AG10803 (cell line): ENCODE data around the gene BIRC6.

Experiments
- DNase-seq: peaks from one replicate; pipeline ENCODE4 v3.0.0; 2010; ENCODE audit warnings: low read depth
- H3K4me3 ChIP-seq: 2 replicates; pipeline ENCODE4 v1.5.1; 2011; ENCODE audit warnings: mild to moderate bottlenecking, low read length, control low read depth
- TF ChIP-seq, protein P1 (sequence below): conservative IDR thresholded peaks from 2 replicates; pipeline ENCODE4 v1.5.1; 2011; ENCODE audit warnings: mild to moderate bottlenecking, low read length, control low read depth, inconsistent platforms

The BIRC6 gene

DNA sequence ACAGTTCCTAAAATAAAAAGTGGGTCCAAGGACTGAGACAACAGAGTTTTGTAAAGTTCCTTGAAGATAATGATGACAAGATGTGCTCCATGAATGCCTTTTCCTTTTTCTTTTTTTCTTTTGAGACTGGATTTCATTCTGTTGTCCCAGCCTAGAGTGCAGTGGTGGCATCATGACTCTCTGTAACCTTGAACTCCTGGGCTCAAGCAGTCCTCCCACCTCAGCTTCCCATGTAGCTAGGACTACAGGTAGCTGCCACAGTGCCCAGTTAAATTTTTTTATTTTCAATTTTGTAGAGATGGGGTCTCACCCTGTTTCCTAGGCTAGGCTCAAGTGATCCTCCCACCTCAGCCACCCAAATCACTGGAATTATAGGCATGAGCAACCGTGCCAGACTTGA is 254.9 kb downstream of the BIRC6 start:
- DNase-seq = no peak
- TF ChIP-seq, protein P1, sequence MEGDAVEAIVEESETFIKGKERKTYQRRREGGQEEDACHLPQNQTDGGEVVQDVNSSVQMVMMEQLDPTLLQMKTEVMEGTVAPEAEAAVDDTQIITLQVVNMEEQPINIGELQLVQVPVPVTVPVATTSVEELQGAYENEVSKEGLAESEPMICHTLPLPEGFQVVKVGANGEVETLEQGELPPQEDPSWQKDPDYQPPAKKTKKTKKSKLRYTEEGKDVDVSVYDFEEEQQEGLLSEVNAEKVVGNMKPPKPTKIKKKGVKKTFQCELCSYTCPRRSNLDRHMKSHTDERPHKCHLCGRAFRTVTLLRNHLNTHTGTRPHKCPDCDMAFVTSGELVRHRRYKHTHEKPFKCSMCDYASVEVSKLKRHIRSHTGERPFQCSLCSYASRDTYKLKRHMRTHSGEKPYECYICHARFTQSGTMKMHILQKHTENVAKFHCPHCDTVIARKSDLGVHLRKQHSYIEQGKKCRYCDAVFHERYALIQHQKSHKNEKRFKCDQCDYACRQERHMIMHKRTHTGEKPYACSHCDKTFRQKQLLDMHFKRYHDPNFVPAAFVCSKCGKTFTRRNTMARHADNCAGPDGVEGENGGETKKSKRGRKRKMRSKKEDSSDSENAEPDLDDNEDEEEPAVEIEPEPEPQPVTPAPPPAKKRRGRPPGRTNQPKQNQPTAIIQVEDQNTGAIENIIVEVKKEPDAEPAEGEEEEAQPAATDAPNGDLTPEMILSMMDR = no peak
- no peak overlapping the region for H3K4me3 ChIP-seq

DNA sequence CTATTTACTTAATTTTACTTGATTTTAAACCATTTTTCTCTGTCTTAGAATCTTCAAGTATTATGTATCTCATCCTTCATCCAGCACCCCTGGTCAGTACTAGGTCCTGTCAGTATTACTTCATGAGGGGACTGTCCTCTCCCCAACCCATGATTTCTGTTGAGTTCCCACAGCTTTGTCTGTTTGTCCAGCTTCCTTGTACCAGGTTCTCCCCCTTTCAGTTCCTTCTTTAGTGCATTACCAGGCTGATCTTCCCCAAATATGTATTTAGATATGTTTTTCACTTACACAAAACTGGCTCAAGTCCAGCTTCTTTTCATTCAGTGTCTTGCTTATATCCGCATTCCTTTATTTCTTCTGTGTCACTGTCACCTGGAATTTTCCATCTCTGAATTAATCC is 257.3 kb downstream of the BIRC6 start:
- TF ChIP-seq, protein P1 = no peak
- no peak for DNase-seq
- no peak overlapping the region for H3K4me3 ChIP-seq

DNA sequence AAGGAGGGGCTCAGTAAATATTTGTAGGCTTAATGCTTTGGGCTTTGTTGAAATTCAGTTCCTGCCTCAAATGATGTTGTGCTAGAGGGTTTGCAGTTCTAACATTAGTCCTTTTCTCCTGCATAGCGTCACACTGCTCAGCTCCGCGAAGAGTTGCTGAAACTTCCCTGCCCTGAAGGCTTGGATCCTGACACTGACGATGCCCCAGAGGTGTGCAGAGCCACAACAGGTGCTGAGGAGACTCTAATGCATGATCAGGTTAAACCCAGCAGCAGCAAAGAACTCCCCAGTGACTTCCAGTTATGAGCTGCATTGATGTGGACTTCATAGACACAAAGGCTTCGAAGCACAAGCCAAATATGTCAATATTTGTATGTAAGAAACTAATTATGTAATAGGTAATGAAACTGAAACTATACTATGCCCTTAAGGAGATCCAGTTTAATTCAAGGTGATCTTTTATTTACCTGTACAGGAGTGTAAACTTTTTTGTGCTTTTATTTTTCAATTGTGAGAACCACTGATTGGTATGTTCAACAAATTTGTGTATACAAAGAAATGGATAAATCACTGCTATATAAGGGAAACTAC is 260.9 kb downstream of the BIRC6 start:
- H3K4me3 ChIP-seq = no peak overlapping the region
- DNase-seq = no peak
- TF ChIP-seq, protein P1 = no peak

DNA sequence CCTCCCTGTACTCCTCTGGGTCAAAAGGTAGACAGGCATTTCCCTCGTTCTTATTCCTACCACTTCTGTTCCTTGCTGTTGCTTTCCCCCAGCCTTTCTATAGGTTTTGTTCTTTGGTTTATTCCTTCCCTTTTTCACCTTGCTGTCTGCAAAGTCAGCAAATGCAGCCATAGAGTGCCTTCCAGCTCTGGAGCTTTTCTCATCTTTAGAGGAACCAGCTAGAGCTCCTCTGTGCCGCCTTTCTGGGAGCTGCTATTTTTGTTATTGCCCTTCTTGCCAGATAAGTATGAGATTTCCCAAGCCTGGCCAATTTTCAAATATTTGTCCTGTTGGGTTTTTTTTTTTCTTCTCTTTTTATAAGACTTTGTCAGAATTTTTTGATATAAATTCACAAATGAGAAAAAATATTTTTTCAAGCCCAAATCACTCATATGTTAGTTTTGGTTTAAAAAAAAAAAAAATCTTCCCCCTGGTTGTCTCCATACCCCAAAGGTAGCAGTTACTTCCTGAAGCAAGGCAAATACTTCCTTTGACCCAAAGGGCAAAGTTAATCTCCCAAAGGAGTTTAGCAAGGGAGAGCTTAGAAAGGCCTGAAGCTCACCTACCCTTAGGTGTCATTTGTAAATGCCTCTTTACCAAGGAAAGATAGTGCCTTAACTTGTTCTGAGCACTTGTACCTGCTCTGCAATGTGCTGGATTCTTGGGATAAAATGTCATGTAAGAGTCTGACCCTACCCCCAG is 265.9 kb downstream of the BIRC6 start:
- no peak overlapping the region for H3K4me3 ChIP-seq
- DNase-seq = peak; percentile 18
- TF ChIP-seq, protein P1 = no peak

DNA sequence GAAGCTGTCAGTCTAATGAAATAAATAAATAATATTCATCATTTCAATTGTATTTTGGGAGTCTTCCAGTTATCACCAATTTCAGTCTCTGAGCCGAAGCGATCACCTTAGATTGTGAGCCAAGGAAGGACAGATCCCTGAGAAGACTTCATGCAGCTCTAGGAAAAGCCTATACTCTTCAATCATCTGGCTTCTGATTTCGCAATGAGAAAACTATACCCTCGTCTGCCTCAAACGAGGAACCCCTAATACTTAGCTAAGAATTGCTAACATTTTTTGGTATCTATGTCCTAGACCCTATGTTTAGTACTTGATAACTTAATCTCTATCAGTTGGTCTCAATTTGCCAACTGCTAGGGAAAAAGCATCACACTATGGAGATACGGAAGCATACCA is 266.5 kb downstream of the BIRC6 start:
- no peak overlapping the region for H3K4me3 ChIP-seq
- no peak for DNase-seq
- TF ChIP-seq, protein P1 = no peak

DNA sequence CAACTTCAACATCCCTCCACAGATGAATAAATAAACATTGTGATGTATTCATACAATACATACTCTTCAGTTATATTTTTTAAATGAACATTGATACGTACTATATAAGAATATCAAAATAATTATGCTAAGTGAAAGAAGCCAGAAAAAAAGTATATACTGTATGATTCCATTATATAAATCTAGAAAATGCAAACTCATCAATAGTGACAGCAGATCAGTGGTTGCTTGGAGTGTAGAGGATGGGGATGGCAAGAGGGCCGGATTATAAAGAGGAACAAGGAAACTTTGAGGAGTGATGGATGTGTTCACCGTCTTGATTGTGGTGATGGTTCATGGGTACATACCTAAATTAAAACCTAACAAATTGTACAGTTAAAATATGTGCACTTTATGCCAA is 268.0 kb downstream of the BIRC6 start:
- no peak overlapping the region for H3K4me3 ChIP-seq
- TF ChIP-seq, protein P1 = no peak
- DNase-seq = no peak

DNA sequence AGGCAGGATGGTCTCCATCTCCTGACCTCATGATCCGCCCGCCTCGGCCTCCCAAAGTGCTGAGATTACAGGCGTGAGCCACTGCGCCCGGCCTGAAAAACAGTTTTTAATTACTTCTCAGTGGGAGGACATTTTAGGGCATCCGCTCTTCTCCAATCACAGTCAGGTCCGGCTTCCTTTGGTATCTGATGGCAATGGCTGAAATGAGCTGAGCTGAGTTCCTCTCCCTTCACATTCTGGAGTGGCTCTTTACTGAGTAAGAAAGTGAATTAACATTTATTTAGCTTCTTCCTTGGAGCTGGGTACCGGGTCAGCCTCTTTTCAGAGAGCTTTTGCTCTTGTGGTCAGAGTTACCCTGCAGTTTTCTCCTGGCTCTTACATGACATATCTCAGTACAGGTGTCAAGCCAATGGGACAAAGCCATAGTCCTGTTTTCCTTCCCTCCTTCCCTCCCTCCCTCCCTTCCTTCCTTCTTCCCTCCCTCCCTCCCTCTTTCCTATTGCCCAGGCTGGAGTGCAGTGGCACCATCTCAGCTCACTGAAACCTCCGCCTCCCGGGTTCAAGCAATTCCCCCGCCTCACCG is 269.9 kb downstream of the BIRC6 start:
- no peak for DNase-seq
- TF ChIP-seq, protein P1 = no peak
- no peak overlapping the region for H3K4me3 ChIP-seq
